ENCODE measurements around the gene NKX2-8.

- no peak for TF ChIP-seq CTCF (IDR thresholded peaks at IDR 0.05)
- TF ChIP-seq EZH2 (IDR thresholded peaks at IDR 0.05) = no peak
Measured at GRCh38 chr14:36600431-36600830, 18.0 kb upstream of the NKX2-8 start.

Data from neural progenitor cell (in vitro differentiated cells).